H1 (cell line): Measurements from ENCODE around the gene ANK2. TPM values are rescaled to one million over a fixed set of nuclear protein-coding genes. Genes with fewer than 3 reads are reported as not detected.

Experiments used
- CHD1 ChIP-seq: IDR thresholded peaks from 2 replicates; pipeline ENCODE4 v1.6.1; 2012; ENCODE audit warnings: low read depth, low read length, improper control_type of control experiment
- CTCF ChIP-seq, 3 experiments: IDR thresholded peaks; 1 replicate in 2 of 3; 2 replicates in 1 of 3; pipeline versions ENCODE4 v1.5.1 to v1.6.1; 2011; ENCODE audit warnings: low read length in 3 of 3, mild to moderate bottlenecking in 3 of 3, inconsistent platforms in 2 of 3, low read depth in 1 of 3, moderate library complexity in 1 of 3; ENCODE audit not compliant: insufficient read depth in 1 of 3; ENCODE audit errors: control extremely low read depth in 1 of 3
- EGR1 ChIP-seq: IDR thresholded peaks from 2 replicates; pipeline ENCODE4 v1.6.1; 2011; ENCODE audit warnings: low read depth, low read length, borderline replicate concordance
- RAD21 ChIP-seq, 2 experiments: IDR thresholded peaks in 1 of 2; conservative IDR thresholded peaks in 1 of 2; 2 replicates each; pipeline ENCODE4 v1.6.1; 2011; ENCODE audit warnings: low read depth in 2 of 2, low read length in 2 of 2, improper control_type of control experiment in 1 of 2, inconsistent platforms in 1 of 2, mild to moderate bottlenecking in 1 of 2, moderate library complexity in 1 of 2
- polyA plus RNA-seq, 7 experiments: library from polyadenylated mRNA; depleted of rRNA in 3 of 7; stranded (reverse) in 5 of 7; unstranded in 2 of 7; fragments of >200 nt in 5 of 7; fragments of 200-250 nt in 2 of 7; gene quantifications; 1 replicate in 5 of 7; 2 replicates in 1 of 7; 4 replicates in 1 of 7; pipeline versions ENCODE4 v1.2.1 to v1.2.3, GENCODE V29; 2011 to 2013; ENCODE audit warnings: missing spikeins in 2 of 7, mixed read lengths in 2 of 7
- total RNA-seq: library from RNA; stranded (reverse); fragmentation: NEBNext Ultra II Directional; extraction: Animal tissue kit (Norgen Biotek cat#: 25700); gene quantifications from 2 replicates; pipeline ENCODE4 v1.2.1, GENCODE V29; 2021

The ANK2 gene
- total and polyA plus RNA-seq, 2 of the 8 experiments (the other 6 are each of a cell fraction or from before 2014, with no cell fraction given), result 14.2 to 35.1 TPM

DNA sequence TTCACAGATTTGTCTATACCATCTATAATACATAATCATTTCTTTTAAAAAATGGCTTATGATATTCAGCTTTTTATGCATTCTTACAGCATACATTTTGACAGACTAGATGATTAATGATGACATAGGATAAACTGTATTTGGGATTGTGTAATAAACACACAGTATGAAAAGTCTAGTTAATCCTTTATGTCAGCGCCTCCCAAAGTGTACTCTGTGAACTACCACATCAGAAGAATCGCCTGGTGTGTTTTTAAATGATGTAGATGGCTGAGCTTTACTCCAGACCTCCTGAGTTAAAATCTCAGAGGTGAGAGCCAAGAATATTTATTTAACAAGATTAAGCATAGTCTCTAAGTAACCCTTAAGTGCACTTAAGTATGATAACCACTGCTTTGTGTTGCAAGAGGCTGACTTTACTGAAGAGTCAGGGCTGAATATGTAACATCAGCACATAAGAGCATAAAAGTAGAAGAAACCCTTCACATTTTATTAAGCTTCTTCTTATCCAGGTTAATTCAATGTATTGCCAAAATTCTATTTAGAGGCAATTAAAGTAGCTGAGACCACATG lies 104.2 kb downstream of the ANK2 start (continued):
- TF ChIP-seq CTCF (IDR thresholded peaks at IDR 0.05; ENCODE audit: control extremely low read depth in 1 of 3, insufficient read depth in 1 of 3, low read depth in 1 of 3, low read length in 3 of 3) (peak in 1 of 3 experiments; percentile 29; a peak in 1 of 4 replicates), EGR1 (no peak), CHD1 (no peak), RAD21 (IDR thresholded peaks at IDR 0.05 in 1 of 2, conservative IDR thresholded peaks at IDR 0.05 in 1 of 2; ENCODE audit: low read depth in 2 of 2, low read length in 2 of 2) (peak; percentile 30 to 50)
- TF ChIP-seq, all 59 proteins: peak for 3
